Measurements from ENCODE around the gene SHC1. TPM values are rescaled to one million over a fixed set of nuclear protein-coding genes. Genes with fewer than 3 reads are reported as not detected.

The SHC1 gene
- polyA plus RNA-seq, 3 donors: 26.7 to 70.6 (median 31.5) TPM

DNA sequence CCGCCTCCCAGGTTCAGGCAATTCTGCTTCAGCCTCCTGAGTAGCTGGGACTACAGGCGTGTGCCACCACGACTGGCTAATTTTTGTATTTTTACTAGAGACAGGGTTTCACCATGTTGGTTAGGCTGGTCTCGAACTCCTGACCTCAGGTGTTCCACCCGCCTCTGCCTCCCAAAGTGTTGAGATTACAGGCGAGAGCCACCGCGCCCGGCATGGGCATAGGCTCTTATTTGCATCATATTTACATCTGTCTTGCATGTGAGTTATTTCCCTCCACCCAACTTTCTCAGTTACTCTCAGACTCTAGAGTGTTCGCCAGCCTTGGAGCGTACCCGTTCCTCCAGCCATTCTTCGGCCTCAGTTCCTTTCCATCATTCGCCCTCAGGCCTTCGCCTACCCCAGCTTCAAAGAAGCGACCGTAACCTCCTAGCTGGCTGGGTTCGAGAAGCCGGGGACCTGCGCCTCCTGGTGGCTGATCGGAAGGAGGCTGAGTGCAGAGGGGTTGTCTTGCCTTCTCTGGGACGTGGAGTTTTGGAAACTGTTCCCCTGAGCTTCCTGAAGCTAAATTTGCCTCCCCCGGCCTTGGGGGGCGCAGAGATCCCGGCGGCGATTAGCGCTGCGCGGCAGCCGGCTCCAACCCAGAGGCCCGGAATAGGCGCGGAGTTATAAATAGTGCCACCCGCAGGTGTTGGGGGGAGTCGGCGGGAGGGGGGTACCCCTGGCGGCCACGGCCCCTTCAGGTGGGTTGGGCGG is 28.4 kb upstream of the SHC1 start:
- TF ChIP-seq, protein P1, sequence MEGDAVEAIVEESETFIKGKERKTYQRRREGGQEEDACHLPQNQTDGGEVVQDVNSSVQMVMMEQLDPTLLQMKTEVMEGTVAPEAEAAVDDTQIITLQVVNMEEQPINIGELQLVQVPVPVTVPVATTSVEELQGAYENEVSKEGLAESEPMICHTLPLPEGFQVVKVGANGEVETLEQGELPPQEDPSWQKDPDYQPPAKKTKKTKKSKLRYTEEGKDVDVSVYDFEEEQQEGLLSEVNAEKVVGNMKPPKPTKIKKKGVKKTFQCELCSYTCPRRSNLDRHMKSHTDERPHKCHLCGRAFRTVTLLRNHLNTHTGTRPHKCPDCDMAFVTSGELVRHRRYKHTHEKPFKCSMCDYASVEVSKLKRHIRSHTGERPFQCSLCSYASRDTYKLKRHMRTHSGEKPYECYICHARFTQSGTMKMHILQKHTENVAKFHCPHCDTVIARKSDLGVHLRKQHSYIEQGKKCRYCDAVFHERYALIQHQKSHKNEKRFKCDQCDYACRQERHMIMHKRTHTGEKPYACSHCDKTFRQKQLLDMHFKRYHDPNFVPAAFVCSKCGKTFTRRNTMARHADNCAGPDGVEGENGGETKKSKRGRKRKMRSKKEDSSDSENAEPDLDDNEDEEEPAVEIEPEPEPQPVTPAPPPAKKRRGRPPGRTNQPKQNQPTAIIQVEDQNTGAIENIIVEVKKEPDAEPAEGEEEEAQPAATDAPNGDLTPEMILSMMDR (IDR thresholded peaks at IDR 0.05): peak; percentile 84
- WGBS (ENCODE audit: insufficient coverage): 12% methylated on average over 27 of the region's 40 CpGs
- Histone ChIP-seq H3K9ac (ENCODE audit: insufficient read depth, low read length, poor library complexity, severe bottlenecking) (peak overlapping the region; percentile 19), H2AFZ (ENCODE audit: insufficient read depth, low read depth, low read length, poor library complexity, severe bottlenecking) (peak overlapping the region; percentile 72), H3K36me3 (replicated peaks in 1 of 2; ENCODE audit: control insufficient read depth in 1 of 2, insufficient read depth in 2 of 2, low read length in 2 of 2) (no peaks in the 10 kb centered on the region), H3K9me3 (replicated peaks in 1 of 2; ENCODE audit: control insufficient read depth in 1 of 2, insufficient read depth in 1 of 2, low read length in 2 of 2) (no peaks in the 10 kb centered on the region), H3K79me2 (ENCODE audit: insufficient read depth, low read length) (peaks cover 42% of the 10 kb centered on the region), H3K4me2 (replicated peaks; ENCODE audit: extremely low read depth, low read length, poor library complexity, severe bottlenecking) (peak overlapping the region; percentile 90), H3K27ac (ENCODE audit: low read depth in 1 of 2, low read length in 2 of 2) (no peak overlapping the region), H4K20me1 (ENCODE audit: insufficient read depth, low read length) (peaks cover 12% of the 10 kb centered on the region), H3K4me3 (replicated peaks in 1 of 3; ENCODE audit: low read depth in 2 of 3, low read length in 3 of 3) (peak overlapping the region; percentile 3 to 98 (median 67)), H3K4me1 (ENCODE audit: control insufficient read depth in 1 of 2, insufficient read depth in 2 of 2, low read length in 2 of 2) (peaks cover 55 to 65% of the 10 kb centered on the region in 2 donors), H3K27me3 (ENCODE audit: control insufficient read depth in 2 of 2, insufficient read depth in 2 of 2, low read length in 2 of 2) (no peaks in the 10 kb centered on the region)
- DNase-seq: peak in 2 of 3 donors; percentile 52 to 59
- intact Hi-C loops (cut with micrococcal nuclease): no loop called here
- peak overlapping the region; percentile 77 to 84 for H3K4me3 Mint-ChIP-seq
- H3K27me3 Mint-ChIP-seq (ENCODE audit: low read depth in 3 of 3): peaks cover 2 to 4% (median 2%) of the 10 kb centered on the region in 3 donors
- peaks cover 0 to 3% of the 10 kb centered on the region in 2 donors for H3K36me3 Mint-ChIP-seq
- peaks cover 51% of the 10 kb centered on the region for H3K4me1 Mint-ChIP-seq
- H3K27ac Mint-ChIP-seq: peak overlapping the region in 4 of 7 donors; percentile 30 to 87 (median 64)
- no peaks in the 10 kb centered on the region for H3K9me3 Mint-ChIP-seq

DNA sequence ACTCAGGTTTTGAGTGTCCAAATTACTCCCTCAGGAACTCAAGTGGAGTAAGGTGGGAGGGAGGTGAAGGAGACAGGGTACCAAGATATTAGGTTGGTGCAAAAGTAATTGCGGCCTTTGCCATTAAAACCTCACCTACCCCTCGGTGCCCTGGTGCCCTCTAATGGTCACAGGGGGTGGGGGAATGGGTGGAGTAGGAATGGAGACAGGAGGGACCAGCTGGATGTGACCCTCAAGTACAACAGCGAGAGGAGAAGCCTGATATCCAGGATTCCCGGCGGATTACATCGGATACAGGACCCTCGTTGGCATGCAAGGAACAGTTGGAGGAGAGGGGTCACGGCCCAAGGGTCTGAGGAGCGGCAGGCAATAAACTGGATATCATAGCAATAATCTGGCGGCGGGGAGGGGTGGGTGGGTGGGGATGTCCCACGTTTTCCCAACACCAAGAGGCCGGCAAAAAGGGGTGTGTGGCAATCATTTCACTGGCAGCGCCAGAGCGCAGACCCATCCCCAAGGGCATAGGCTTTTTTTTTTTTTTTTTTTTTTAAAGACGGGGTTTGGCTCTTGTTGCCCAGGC is 27.7 kb upstream of the SHC1 start:
- no peaks in the 10 kb centered on the region for H3K36me3 ChIP-seq (replicated peaks in 1 of 2; ENCODE audit: control insufficient read depth in 1 of 2, insufficient read depth in 2 of 2, low read length in 2 of 2)
- TF ChIP-seq, protein P1 (IDR thresholded peaks at IDR 0.05): no peak
- H3K9me3 ChIP-seq (replicated peaks in 1 of 2; ENCODE audit: control insufficient read depth in 1 of 2, insufficient read depth in 1 of 2, low read length in 2 of 2): no peaks in the 10 kb centered on the region
- peaks cover 35% of the 10 kb centered on the region for H3K79me2 ChIP-seq (ENCODE audit: insufficient read depth, low read length)
- no peak for DNase-seq
- intact Hi-C loops (cut with micrococcal nuclease): no loop called here
- Mint-ChIP-seq H3K9me3 (no peaks in the 10 kb centered on the region), H3K27me3 (ENCODE audit: low read depth in 3 of 3) (peaks cover 2 to 4% (median 2%) of the 10 kb centered on the region in 3 donors), H3K36me3 (peaks cover 0 to 3% of the 10 kb centered on the region in 2 donors), H3K27ac (peak overlapping the region in 1 of 7 donors; percentile 8), H3K4me1 (peaks cover 53% of the 10 kb centered on the region), H3K4me3 (peak overlapping the region in 1 of 2 donors; percentile 12)
- H3K4me3 ChIP-seq (replicated peaks in 1 of 3; ENCODE audit: low read depth in 2 of 3, low read length in 3 of 3): no peak overlapping the region
- H3K4me1 ChIP-seq (ENCODE audit: control insufficient read depth in 1 of 2, insufficient read depth in 2 of 2, low read length in 2 of 2): peaks cover 55 to 65% of the 10 kb centered on the region in 2 donors
- 83% methylated on average over 6 of the region's 16 CpGs for WGBS (ENCODE audit: insufficient coverage)
- H3K9ac ChIP-seq (ENCODE audit: insufficient read depth, low read length, poor library complexity, severe bottlenecking): no peak overlapping the region
- H2AFZ ChIP-seq (ENCODE audit: insufficient read depth, low read depth, low read length, poor library complexity, severe bottlenecking): no peak overlapping the region
- H3K27ac ChIP-seq (ENCODE audit: low read depth in 1 of 2, low read length in 2 of 2): no peak overlapping the region
- peaks cover 12% of the 10 kb centered on the region for H4K20me1 ChIP-seq (ENCODE audit: insufficient read depth, low read length)
- peak overlapping the region; percentile 18 for H3K4me2 ChIP-seq (replicated peaks; ENCODE audit: extremely low read depth, low read length, poor library complexity, severe bottlenecking)
- H3K27me3 ChIP-seq (ENCODE audit: control insufficient read depth in 2 of 2, insufficient read depth in 2 of 2, low read length in 2 of 2): no peaks in the 10 kb centered on the region

Measured in CD14-positive monocyte (primary cell).